IMR-90 (cell line): Measurements from ENCODE around the gene STAT3. TPM values are rescaled to one million over a fixed set of nuclear protein-coding genes. Genes with fewer than 3 reads are reported as not detected.

ENCODE experiments used
- ATAC-seq: fragments of 200-7000 bp; cut with Tn5 transposase; 2 replicates; pipeline ENCODE4 v1.9.1; 2020; ENCODE audit warnings: low read depth, mild to moderate bottlenecking, moderate library complexity
- BruUV-seq: library from RNA; stranded (reverse); fragments of 400-500 nt; replicated peaks from 2 replicates; lab custom pipeline; 2021; lab: Mats Ljungman, UMichigan
- CTCF ChIA-PET: fragments of 300-600 bp; formaldehyde crosslinking; extraction: SDS; loops from one replicate; lab custom pipeline; 2021; ENCODE audit warnings: antibody characterized with exemption; lab: Yijun Ruan, JAX
- POLR2A ChIA-PET: fragments of 300-600 bp; sonication (Branson Sonifier 250); formaldehyde crosslinking; loops from one replicate; lab custom pipeline; 2022; ENCODE audit warnings: antibody characterized with exemption; ENCODE audit not compliant: unreplicated experiment; lab: Charles Lee
- DNase-seq: peaks from one replicate; pipeline ENCODE4 v3.0.0; 2013
- H2AFZ ChIP-seq: replicated peaks from 2 replicates; pipeline ENCODE3; 2013; ENCODE audit warnings: low read length, mild to moderate bottlenecking; ENCODE audit not compliant: poor library complexity
- H2AK5ac ChIP-seq: 2 replicates; pipeline ENCODE4 v1.6.1; 2013; ENCODE audit warnings: low read depth, low read length, inconsistent platforms
- H2AK9ac ChIP-seq: replicated peaks from 2 replicates; pipeline ENCODE3; 2013; ENCODE audit warnings: mild to moderate bottlenecking, low read depth, low read length, moderate library complexity; ENCODE audit not compliant: poor library complexity
- H2BK120ac ChIP-seq: 2 replicates; pipeline ENCODE4 v1.6.1; 2013; ENCODE audit warnings: low read depth, low read length, inconsistent platforms
- H2BK15ac ChIP-seq: 3 replicates; pipeline ENCODE4 v1.6.1; 2013; ENCODE audit warnings: low read depth, low read length, inconsistent platforms
- H2BK20ac ChIP-seq: 2 replicates; pipeline ENCODE4 v1.6.1; 2013; ENCODE audit warnings: low read depth, mild to moderate bottlenecking, inconsistent platforms, low read length, moderate library complexity
- H2BK5ac ChIP-seq: 2 replicates; pipeline ENCODE4 v1.6.1; 2013; ENCODE audit warnings: mild to moderate bottlenecking, low read depth, low read length, inconsistent platforms; ENCODE audit not compliant: poor library complexity, severe bottlenecking
- H3K14ac ChIP-seq: replicated peaks from 2 replicates; pipeline ENCODE4 v1.6.1; 2013; ENCODE audit warnings: low read depth, low read length, inconsistent platforms
- H3K18ac ChIP-seq: 2 replicates; pipeline ENCODE4 v1.6.1; 2013; ENCODE audit warnings: low read depth, low read length, control low read depth
- H3K23ac ChIP-seq: 2 replicates; pipeline ENCODE4 v1.6.1; 2013; ENCODE audit warnings: low read depth, low read length, inconsistent platforms
- H3K27ac ChIP-seq: 2 replicates; pipeline ENCODE4 v1.5.1; 2013; ENCODE audit warnings: mild to moderate bottlenecking, control low read depth, low read length; ENCODE audit not compliant: insufficient read depth
- H3K27me3 ChIP-seq: 2 replicates; pipeline ENCODE4 v1.6.1; 2013; ENCODE audit warnings: low read length; ENCODE audit not compliant: control insufficient read depth, insufficient read depth
- H3K36me3 ChIP-seq: 2 replicates; pipeline ENCODE4 v1.6.1; 2013; ENCODE audit warnings: low read length, mixed read lengths; ENCODE audit not compliant: control insufficient read depth, insufficient read depth
- H3K4ac ChIP-seq: 2 replicates; pipeline ENCODE4 v1.6.1; 2013; ENCODE audit warnings: low read depth, low read length, inconsistent platforms
- H3K4me1 ChIP-seq: 2 replicates; pipeline ENCODE4 v1.6.1; 2013; ENCODE audit warnings: low read length, mixed read lengths; ENCODE audit not compliant: control insufficient read depth, insufficient read depth
- H3K4me2 ChIP-seq: 2 replicates; pipeline ENCODE4 v1.6.1; 2013; ENCODE audit warnings: low read depth, mild to moderate bottlenecking, control low read depth, low read length, moderate library complexity
- H3K4me3 ChIP-seq: 2 replicates; pipeline ENCODE4 v1.5.1; 2013; ENCODE audit warnings: low read depth, mild to moderate bottlenecking, control low read depth, low read length, moderate library complexity; ENCODE audit not compliant: insufficient read depth
- H3K56ac ChIP-seq: 2 replicates; pipeline ENCODE4 v1.6.1; 2013; ENCODE audit warnings: low read length, inconsistent platforms; ENCODE audit not compliant: insufficient read depth; ENCODE audit errors: extremely low read depth
- H3K79me1 ChIP-seq, 2 experiments: 2 replicates each; pipeline ENCODE4 v1.6.1; 2013; ENCODE audit warnings: low read length in 2 of 2, inconsistent platforms in 1 of 2, low read depth in 1 of 2
- H3K9ac ChIP-seq: 2 replicates; pipeline ENCODE4 v1.6.1; 2013; ENCODE audit warnings: low read depth, low read length, control low read depth
- H3K9me1 ChIP-seq: 2 replicates; pipeline ENCODE4 v1.6.1; 2013; ENCODE audit warnings: low read length, inconsistent platforms; ENCODE audit not compliant: insufficient read depth
- H3K9me3 ChIP-seq: 2 replicates; pipeline ENCODE4 v1.6.1; 2013; ENCODE audit warnings: low read length; ENCODE audit not compliant: control insufficient read depth, insufficient read depth
- H4K20me1 ChIP-seq: 2 replicates; pipeline ENCODE4 v1.6.1; 2013; ENCODE audit warnings: low read length, inconsistent platforms; ENCODE audit not compliant: insufficient read depth
- H4K5ac ChIP-seq: 2 replicates; pipeline ENCODE4 v1.6.1; 2013; ENCODE audit warnings: mild to moderate bottlenecking, low read depth, low read length, control low read depth
- H4K8ac ChIP-seq, 2 experiments: 2 replicates each; pipeline ENCODE4 v1.6.1; 2013; ENCODE audit warnings: low read depth in 2 of 2, low read length in 2 of 2, control low read depth in 1 of 2, inconsistent platforms in 1 of 2
- H4K91ac ChIP-seq: 2 replicates; pipeline ENCODE4 v1.6.1; 2013; ENCODE audit warnings: low read depth, low read length, inconsistent platforms; ENCODE audit not compliant: insufficient read depth
- CEBPB ChIP-seq: IDR thresholded peaks from 2 replicates; pipeline ENCODE4 v1.6.1; 2012; ENCODE audit warnings: low read depth, low read length, improper control_type of control experiment
- FOS ChIP-seq: fragments of 150-350 bp; IDR thresholded peaks from 2 replicates; pipeline ENCODE4 v1.6.1; 2016; ENCODE audit warnings: low read depth, low read length
- MXI1 ChIP-seq: IDR thresholded peaks from 2 replicates; pipeline ENCODE4 v1.6.1; 2012; ENCODE audit warnings: low read depth, mild to moderate bottlenecking, low read length, moderate library complexity, borderline replicate concordance
- NFE2L2 ChIP-seq: fragments of 150-350 bp; IDR thresholded peaks from 2 replicates; pipeline ENCODE4 v1.6.1; 2016; ENCODE audit warnings: low read depth, mild to moderate bottlenecking, low read length
- POLR2A ChIP-seq: IDR thresholded peaks from 2 replicates; pipeline ENCODE4 v1.6.1; 2012; ENCODE audit warnings: mild to moderate bottlenecking, low read depth, low read length
- RAD21 ChIP-seq: IDR thresholded peaks from 2 replicates; pipeline ENCODE4 v1.6.1; 2012; ENCODE audit warnings: low read length, improper control_type of control experiment
- RCOR1 ChIP-seq: IDR thresholded peaks from 2 replicates; pipeline ENCODE4 v1.6.1; 2012; ENCODE audit warnings: mild to moderate bottlenecking, low read length, improper control_type of control experiment; ENCODE audit not compliant: insufficient replicate concordance
- RFX5 ChIP-seq: IDR thresholded peaks from 2 replicates; pipeline ENCODE4 v1.8.0; 2012; ENCODE audit warnings: low read depth, mild to moderate bottlenecking, low read length, moderate library complexity
- WGBS, 2 experiments: methylation state at CpG; one replicate each; pipeline versions ENCODE4 v1.1.5 to v1.1.7; 2013; ENCODE audit warnings: missing lambda C conversion rate in 2 of 2; ENCODE audit not compliant: insufficient read length in 1 of 2; ENCODE audit errors: extremely low coverage in 2 of 2; 5-methylcytosine and 5-hydroxymethylcytosine counted together
- dilution Hi-C: fragments of 300-500 bp; cut with HindIII; formaldehyde crosslinking; loops from one replicate; pipeline ENCODE4 v1.14.3; 2018; ENCODE audit warnings: low sequenced_read_pairs; ENCODE audit not compliant: unreplicated experiment
- in situ Hi-C: fragments of 300-500 bp; cut with MboI; formaldehyde crosslinking; loops from 3 replicates; pipeline ENCODE4 v1.14.3; 2019; ENCODE audit warnings: low sequenced_read_pairs, inconsistent platforms, mixed read lengths
- intact Hi-C: fragments of 100-400 bp; cut with micrococcal nuclease; formaldehyde crosslinking; loops from 2 replicates; pipeline ENCODE4 v1.10.0; 2022
- polyA plus RNA-seq, 3 experiments: library from polyadenylated mRNA; depleted of rRNA; stranded (reverse); fragments of >200 nt; gene quantifications; 2 replicates each; pipeline ENCODE4 v1.2.3, GENCODE V29; 2012; ENCODE audit warnings: low replicate concordance in 1 of 3
- total RNA-seq: library from RNA; depleted of rRNA; stranded (reverse); fragments of >200 nt; gene quantifications from 2 replicates; pipeline ENCODE4 v1.2.3, GENCODE V29; 2012
- TF ChIP-seq, protein P1 (sequence below): fragments of 150-350 bp; IDR thresholded peaks from 2 replicates; pipeline ENCODE4 v1.6.1; 2016; ENCODE audit warnings: low read depth, mild to moderate bottlenecking, low read length, moderate library complexity, borderline replicate concordance

The STAT3 gene
- total and polyA plus RNA-seq, 2 of the 4 experiments (the other 2 are of a cell fraction) = 47.2 to 66.3 TPM

DNA sequence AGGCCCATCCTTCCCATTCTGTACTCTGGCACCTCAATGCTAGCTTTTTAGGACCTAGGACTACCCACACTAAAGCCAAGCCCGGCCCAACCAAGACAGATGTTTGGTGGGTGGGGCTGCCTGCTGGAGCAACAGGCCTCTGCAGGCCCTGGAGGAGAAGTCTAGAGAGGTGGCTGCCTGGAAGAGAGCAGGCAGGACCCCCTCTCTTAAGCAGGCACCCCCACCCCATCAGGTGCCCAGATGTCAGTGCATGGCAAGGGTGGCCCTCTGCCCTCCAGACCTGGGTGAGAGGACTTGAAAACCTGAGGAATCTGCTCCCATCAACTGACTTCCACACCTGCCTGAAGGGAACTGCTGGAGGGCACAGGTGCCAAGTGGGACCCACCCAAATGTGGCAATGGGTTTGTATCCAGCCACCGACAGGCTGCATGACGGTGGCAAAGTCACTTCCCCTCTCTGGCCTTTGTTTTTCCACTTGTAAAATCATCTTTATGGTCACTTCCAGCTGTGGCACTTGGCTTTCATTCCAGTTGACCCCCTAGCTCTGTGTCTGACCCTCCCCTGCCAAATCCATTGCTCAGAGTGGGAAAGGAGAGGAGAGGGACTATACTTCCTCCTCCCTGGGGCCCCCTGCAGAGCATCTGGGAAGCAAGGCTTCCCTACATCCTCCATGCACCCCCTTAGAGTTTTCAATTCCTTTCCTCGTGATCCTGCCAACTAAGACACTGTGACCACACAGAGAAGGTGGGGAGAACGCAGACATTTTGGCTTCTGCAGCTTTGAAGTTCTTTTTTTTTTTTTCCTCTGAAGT lies 101.6 kb downstream of the STAT3 start:
- ATAC-seq (no peak), DNase-seq (no peak)
- WGBS, 2 experiments = no CpG with 5 or more reads among the region's 5 CpGs
- H3K36me3 ChIP-seq = no peaks in the 10 kb centered on the region
- no peak overlapping the region for H3K56ac ChIP-seq
- no peak overlapping the region for H3K23ac ChIP-seq
- H2BK5ac ChIP-seq = no peak overlapping the region
- 0 out of 2 replicates have a peak, but pooled peaks cover 4% of the 10 kb centered on the region for H3K9me1 ChIP-seq
- H3K27ac ChIP-seq = no peak overlapping the region
- intact Hi-C loops (no loop called here), in situ Hi-C loops (no loop called here), dilution Hi-C loops (no loop called here)
- H3K4me2 ChIP-seq = no peak overlapping the region
- TF ChIP-seq FOS (no peak), RAD21 (no peak), RCOR1 (no peak), MXI1 (no peak), CEBPB (no peak), NFE2L2 (no peak), POLR2A (no peak), RFX5 (no peak)
- TF ChIP-seq, protein P1, sequence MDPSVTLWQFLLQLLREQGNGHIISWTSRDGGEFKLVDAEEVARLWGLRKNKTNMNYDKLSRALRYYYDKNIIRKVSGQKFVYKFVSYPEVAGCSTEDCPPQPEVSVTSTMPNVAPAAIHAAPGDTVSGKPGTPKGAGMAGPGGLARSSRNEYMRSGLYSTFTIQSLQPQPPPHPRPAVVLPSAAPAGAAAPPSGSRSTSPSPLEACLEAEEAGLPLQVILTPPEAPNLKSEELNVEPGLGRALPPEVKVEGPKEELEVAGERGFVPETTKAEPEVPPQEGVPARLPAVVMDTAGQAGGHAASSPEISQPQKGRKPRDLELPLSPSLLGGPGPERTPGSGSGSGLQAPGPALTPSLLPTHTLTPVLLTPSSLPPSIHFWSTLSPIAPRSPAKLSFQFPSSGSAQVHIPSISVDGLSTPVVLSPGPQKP = no peak
- H2BK120ac ChIP-seq = no peak overlapping the region
- no peak overlapping the region for H4K8ac ChIP-seq
- H3K79me1 ChIP-seq = no peaks in the 10 kb centered on the region
- H2BK15ac ChIP-seq = no peak overlapping the region
- no peaks in the 10 kb centered on the region; the same call in 1 of the 2 replicates for H3K27me3 ChIP-seq
- H4K5ac ChIP-seq = no peak overlapping the region
- no peak overlapping the region for H3K18ac ChIP-seq
- H2AK9ac ChIP-seq = peak overlapping the region; percentile 45
- no peak overlapping the region for H3K4ac ChIP-seq
- ChIA-PET CTCF (interaction anchor here (0.7 kb wide), 1 partner anchor 26 kb away, joined by 3 read pairs; no protein-coding TSS in a partner anchor), POLR2A (no interaction called here)
- no peak overlapping the region; the same call in 1 of the 2 replicates for H2BK20ac ChIP-seq
- no peak overlapping the region for H3K14ac ChIP-seq
- H4K20me1 ChIP-seq = no peaks in the 10 kb centered on the region
- peaks cover 14% of the 10 kb centered on the region for H3K4me1 ChIP-seq
- H4K91ac ChIP-seq = no peak overlapping the region
- H2AFZ ChIP-seq = peak overlapping the region; percentile 36
- no peak overlapping the region for H2AK5ac ChIP-seq
- no peak overlapping the region for H3K4me3 ChIP-seq
- no peak overlapping the region for H3K9ac ChIP-seq
- BruUV-seq = no TSS peak
- no peaks in the 10 kb centered on the region for H3K9me3 ChIP-seq
